H1 (cell line): ENCODE data around the gene CEP72. TPM values are rescaled to one million over a fixed set of nuclear protein-coding genes. Genes with fewer than 3 reads are reported as not detected.

Source experiments
- TCF12 ChIP-seq: IDR thresholded peaks from 2 replicates; pipeline ENCODE4 v1.6.1; 2011; ENCODE audit warnings: low read depth, mild to moderate bottlenecking, low read length
- polyA plus RNA-seq, 7 experiments: library from polyadenylated mRNA; depleted of rRNA in 3 of 7; stranded (reverse) in 5 of 7; unstranded in 2 of 7; fragments of >200 nt in 5 of 7; fragments of 200-250 nt in 2 of 7; gene quantifications; 1 replicate in 5 of 7; 2 replicates in 1 of 7; 4 replicates in 1 of 7; pipeline versions ENCODE4 v1.2.1 to v1.2.3, GENCODE V29; 2011 to 2013; ENCODE audit warnings: missing spikeins in 2 of 7, mixed read lengths in 2 of 7
- total RNA-seq: library from RNA; stranded (reverse); fragmentation: NEBNext Ultra II Directional; extraction: Animal tissue kit (Norgen Biotek cat#: 25700); gene quantifications from 2 replicates; pipeline ENCODE4 v1.2.1, GENCODE V29; 2021

The CEP72 gene
- total and polyA plus RNA-seq, 2 of the 8 experiments (the other 6 are each of a cell fraction or from before 2014, with no cell fraction given) = 13.1 to 19.6 TPM

- no peak for TF ChIP-seq TCF12
- TF ChIP-seq, all 59 proteins: peak for 0
These were observed 24.8 kb downstream of the CEP72 start (continued) for GRCh38 chr5:636951-637350.
